Hematopoietic multipotent progenitor cell treated with erythropoietin and hydrocortisone succinate and interleukin-3 and kit ligand, for 4 days (in vitro differentiated cells): ENCODE data around the gene EGFR.

ENCODE experiments used
- DNase-seq: peaks from one replicate; pipeline ENCODE4 v3.0.0-alpha.2; 2015

Gene EGFR

DNA sequence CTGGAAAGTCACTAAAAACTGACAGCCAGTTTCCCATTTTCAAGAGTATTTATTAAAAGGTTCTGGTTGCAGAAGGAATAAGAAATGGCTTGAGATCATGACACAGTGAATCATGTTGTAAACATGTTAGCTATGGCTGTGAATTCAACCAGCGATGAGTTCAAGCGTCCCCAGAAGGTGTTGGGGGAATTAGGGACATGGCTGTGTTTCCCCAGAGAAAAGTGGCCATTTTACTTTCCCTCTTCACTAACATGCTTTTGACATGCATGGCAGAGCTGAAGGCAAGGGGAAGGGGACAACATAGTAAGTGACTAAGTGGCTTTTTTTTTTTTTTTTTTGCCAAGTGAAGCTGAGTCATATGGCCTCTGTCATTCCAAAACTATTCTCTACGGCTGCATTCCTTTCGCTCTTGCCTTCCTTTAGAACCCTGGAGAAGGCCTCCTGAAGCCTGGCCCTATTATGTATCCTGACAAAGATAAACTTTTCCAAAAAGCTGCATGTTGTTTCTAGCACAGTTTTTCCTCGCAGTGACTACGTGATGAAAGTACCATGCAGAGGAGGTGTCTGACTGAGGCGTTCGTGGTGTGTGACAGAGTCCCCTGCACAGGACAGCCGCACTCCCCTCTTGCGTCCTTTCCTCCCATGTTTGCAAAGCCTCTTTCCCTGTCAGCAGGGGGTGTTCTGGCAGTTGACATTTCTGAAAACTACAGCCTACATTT is 46.9 kb downstream of the EGFR start:
- DNase-seq, result no peak

- no peak for DNase-seq
These were observed 47.7 kb downstream of the EGFR start for GRCh38 chr7:55066524-55066923.

DNA sequence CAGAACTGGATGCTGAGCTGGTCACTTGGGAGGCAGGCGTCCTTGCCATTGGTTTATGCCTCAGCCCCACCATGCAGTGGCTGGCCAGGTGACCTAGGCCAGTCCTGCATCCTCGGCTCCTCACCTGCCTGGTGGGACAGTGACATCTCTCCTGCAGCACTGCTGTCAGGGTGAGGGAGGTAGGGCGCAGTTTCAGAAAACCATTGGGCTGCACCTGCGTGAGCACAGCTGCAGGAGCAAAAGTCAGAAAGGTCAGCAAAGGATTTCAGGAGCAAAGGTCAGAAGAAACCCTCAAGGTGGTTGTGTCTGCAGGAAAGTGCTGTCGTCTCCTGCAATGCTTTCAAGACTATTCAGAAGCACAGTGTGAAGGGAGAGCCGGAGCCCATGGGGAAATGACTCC is 48.1 kb downstream of the EGFR start:
- no peak for DNase-seq

GRCh38 chr7:55067748-55068147 is 48.9 kb downstream of the EGFR start:
- no peak for DNase-seq

GRCh38 chr7:55069271-55069792 is 50.5 kb downstream of the EGFR start:
- no peak for DNase-seq

GRCh38 chr7:55070271-55070743 is 51.5 kb downstream of the EGFR start:
- DNase-seq, result no peak

DNA sequence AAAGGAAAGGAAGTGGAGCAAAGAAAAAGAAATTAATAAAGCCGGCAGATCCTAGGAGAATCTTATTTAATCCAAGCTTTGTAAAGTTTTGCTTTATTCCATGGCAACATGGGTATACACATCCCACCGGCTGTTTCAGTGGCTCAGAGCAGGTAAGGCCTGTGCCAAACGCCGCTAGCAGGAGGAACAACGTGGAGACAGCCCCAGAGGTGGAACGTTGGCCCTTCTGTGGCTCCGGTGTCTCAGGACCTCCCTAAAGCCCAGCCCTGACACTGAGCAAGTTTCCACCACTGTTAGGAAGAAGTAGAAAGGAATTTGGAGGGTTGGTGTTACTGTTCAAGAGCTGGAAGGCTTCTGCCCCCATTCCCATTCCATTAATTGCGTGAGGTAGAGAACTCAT is 52.0 kb downstream of the EGFR start:
- no peak for DNase-seq

DNA sequence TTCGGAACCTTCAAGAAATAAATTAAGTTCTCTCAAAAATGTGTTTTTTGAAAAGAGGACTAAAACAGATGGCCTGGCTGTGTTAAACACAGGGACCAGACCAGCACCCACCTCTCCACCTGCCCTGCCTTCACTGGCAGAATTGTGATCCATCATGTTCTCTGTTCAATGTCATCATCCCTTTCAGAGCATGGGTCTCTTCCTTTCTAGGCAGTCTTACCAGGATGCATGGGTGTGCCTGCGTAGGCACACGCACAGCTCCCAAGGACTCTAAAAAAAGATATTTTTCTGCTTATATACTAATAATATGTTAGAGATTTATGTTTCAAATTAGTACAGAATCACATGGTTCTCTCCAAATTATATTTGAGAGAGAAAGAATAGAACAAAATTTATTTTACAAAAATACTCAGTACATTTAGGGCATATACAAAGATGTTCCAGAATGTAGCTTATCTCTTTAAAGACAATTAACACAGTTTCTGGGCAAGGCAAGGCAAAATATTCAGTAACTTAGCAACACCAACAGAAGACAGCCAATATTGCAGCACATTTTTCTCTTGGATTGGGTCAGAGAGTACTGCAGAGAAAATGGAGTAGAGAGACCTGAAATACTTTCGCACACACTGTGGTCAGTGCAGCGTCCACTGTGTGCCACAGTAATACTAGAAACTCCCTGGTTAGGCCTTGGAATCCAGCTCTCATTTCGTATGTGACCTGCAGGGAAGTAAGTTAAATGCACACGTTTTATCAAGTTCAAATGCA is 52.8 kb downstream of the EGFR start:
- DNase-seq, result no peak

- DNase-seq, result no peak
These were observed 53.4 kb downstream of the EGFR start for GRCh38 chr7:55072251-55072650.

GRCh38 chr7:55073051-55073511 is 54.3 kb downstream of the EGFR start:
- no peak for DNase-seq

DNA sequence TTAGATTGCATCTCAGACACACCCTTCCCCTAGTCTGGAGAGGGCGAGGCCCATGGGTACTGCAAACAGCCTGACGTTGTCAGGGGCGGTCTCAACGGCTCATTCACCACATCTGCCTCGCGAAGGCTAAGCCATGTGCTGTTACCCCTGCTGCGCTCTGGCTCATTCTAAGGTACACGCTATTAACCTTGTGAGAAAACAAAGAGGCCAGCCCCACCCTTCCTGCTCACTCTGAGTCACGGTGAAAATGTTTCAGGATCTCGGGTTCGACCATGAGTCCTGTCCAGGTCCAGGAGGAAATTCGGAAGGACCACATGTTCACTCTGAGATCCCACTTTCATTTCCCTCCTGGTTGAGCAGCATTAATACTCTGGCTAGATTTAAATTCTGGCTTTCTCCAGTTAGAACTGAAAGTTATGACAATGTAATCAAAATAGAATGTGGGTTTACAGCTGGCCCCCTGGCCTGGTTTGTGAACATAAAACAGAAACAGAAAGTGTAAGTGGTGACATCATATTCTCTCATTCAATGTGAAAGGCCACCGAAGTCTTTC is 55.2 kb downstream of the EGFR start:
- DNase-seq, result no peak

DNA sequence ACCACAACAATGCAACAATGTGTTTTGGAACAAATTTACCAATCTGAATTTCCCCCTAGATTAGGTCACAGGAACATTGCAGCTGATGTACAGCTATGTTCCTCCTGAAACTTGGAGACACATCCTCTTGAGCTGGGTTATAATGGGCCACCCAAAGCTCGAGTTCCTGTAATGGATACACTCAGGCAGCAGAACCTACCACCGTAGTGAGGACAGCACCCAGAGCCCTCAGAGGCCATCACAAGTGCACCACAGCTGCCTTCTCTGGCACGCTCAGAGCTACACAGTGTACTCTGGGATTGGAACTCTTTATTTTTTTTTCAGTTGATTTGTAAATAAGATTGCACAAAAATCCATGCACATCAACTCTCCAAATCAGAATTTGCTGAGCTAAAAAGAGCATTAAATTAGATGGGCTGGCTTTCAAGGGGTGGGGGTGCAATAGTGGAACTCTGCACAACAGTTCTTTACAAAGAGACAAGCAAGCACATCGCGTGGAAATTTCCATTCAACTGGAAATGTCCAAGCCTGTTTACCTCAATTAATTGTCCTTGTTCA is 56.7 kb downstream of the EGFR start:
- no peak for DNase-seq

GRCh38 chr7:55077561-55078410 is 59.0 kb downstream of the EGFR start:
- no peak for DNase-seq

- no peak for DNase-seq
These were observed 59.9 kb downstream of the EGFR start for GRCh38 chr7:55078465-55079372.

DNA sequence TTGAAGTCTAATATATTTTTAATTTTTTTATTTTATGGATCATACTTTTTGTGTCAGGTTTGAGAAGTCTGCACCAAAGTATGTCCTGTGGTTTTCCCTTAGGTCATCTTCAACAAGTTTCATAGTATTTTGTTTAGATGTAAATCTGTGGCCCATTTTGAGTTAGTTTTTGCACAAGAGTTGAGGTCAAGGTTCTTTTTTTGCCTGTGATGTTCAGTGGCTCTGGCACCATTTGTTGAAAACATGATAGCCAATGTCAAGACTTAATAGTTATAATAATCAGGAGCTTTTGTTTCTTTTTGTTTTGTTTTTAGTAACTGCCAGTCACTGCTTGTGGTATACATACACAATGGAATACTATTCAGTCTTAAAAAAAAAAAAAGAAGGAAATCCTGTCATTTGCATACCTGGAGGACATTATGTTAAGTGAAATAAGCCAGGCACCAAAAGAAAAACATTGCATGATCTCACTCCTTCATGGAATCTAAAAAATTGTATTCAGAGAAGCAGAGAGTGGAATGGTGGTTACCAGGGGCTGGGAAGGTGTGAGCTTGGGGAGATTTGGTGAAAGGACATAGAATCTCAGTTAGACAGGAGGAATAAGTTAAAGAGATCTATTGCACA is 61.3 kb downstream of the EGFR start:
- DNase-seq, result no peak

- no peak for DNase-seq
These were observed 62.3 kb downstream of the EGFR start for GRCh38 chr7:55081068-55081467.

- no peak for DNase-seq
These were observed 62.8 kb downstream of the EGFR start for GRCh38 chr7:55081472-55082227.

DNA sequence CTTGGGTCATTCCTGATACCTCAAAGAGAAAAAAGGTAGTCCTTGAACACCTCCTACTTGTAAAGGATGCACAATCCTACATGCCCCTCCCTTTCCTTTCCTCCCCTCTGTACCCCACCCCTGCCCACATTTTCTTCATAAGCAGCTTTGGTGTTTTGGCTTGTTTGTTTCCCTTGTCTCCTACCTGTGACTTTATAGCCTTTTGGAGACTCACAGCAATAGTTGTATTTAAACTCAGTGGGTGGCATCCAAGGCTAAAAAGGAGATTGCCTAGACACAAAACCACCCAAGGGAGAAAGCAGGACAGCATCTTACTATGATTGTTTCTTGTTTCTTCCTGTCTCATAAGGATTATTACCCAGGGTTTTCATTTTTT is 63.4 kb downstream of the EGFR start:
- DNase-seq, result no peak

GRCh38 chr7:55083206-55083605 is 64.4 kb downstream of the EGFR start:
- DNase-seq, result no peak

DNA sequence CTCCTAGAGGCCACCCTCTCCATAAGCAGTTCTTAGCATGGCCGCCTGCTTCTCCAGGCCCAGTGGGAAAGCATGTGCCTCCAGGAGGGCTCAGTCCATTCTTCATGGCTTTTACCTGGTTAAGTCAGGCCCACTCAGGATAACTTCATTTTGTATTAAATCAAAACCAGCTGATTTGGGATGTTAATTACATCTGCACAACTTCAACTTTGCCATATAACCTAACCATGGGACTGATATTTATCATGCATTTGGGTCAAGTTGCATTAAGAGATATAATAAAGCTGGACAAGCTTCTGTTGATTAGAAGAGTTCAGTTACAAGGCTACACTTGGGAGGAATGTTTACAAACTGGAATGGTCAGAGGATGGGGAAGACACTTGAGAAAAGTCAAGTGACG is 65.5 kb downstream of the EGFR start:
- DNase-seq, result no peak
